Neural progenitor cell (in vitro differentiated cells): Measurements from ENCODE around the gene MYH10. TPM values are rescaled to one million over a fixed set of nuclear protein-coding genes. Genes with fewer than 3 reads are reported as not detected.

ENCODE experiments used
- DNase-seq: peaks from one replicate; pipeline ENCODE4 v3.0.0-alpha.2; 2016; ENCODE audit warnings: low spot score
- H2AFZ ChIP-seq: fragments of 200-600 bp; sonication (generic); replicated peaks from 2 replicates; pipeline ENCODE4 v1.6.1; 2016; ENCODE audit warnings: antibody characterized with exemption
- H3F3A ChIP-seq: fragments of 200-600 bp; sonication (generic); 2 replicates; pipeline ENCODE4 v1.6.1; 2016; ENCODE audit warnings: antibody characterized with exemption, low read depth
- H3K27ac ChIP-seq: fragments of 200-600 bp; sonication (generic); 2 replicates; pipeline ENCODE4 v1.5.1; 2016; ENCODE audit warnings: mild to moderate bottlenecking
- H3K27me3 ChIP-seq: fragments of 200-600 bp; sonication (generic); 2 replicates; pipeline ENCODE4 v1.6.1; 2016; ENCODE audit warnings: mild to moderate bottlenecking, moderate library complexity
- H3K36me3 ChIP-seq: fragments of 200-600 bp; sonication (generic); 2 replicates; pipeline ENCODE4 v1.5.1; 2016
- H3K4me1 ChIP-seq: fragments of 200-600 bp; sonication (generic); 2 replicates; pipeline ENCODE4 v1.6.1; 2016; ENCODE audit warnings: mixed run types
- H3K4me2 ChIP-seq: fragments of 200-600 bp; sonication (generic); 2 replicates; pipeline ENCODE4 v1.6.1; 2016
- H3K4me3 ChIP-seq: fragments of 200-600 bp; sonication (generic); 2 replicates; pipeline ENCODE4 v1.5.1; 2016
- H3K79me2 ChIP-seq: fragments of 200-600 bp; sonication (generic); 2 replicates; pipeline ENCODE4 v1.6.1; 2016; ENCODE audit warnings: low read depth
- H3K9ac ChIP-seq: fragments of 200-600 bp; sonication (generic); 2 replicates; pipeline ENCODE4 v1.6.1; 2016
- H3K9me3 ChIP-seq: fragments of 200-600 bp; sonication (generic); 2 replicates; pipeline ENCODE4 v1.5.1; 2016; ENCODE audit warnings: low read depth
- H4K20me1 ChIP-seq: fragments of 200-600 bp; sonication (generic); 2 replicates; pipeline ENCODE4 v1.6.1; 2016; ENCODE audit warnings: low read depth
- H3K27ac Mint-ChIP-seq: 3 replicates; pipeline ENCODE4 v1.8.0; 2021; ENCODE audit warnings: mixed read lengths
- H3K27me3 Mint-ChIP-seq: 2 replicates; pipeline ENCODE4 v1.8.0; 2022; ENCODE audit warnings: low read depth, mild to moderate bottlenecking, inconsistent platforms, moderate library complexity, mixed read lengths; ENCODE audit not compliant: insufficient read depth
- H3K36me3 Mint-ChIP-seq: 3 replicates; pipeline ENCODE4 v1.8.0; 2021; ENCODE audit warnings: mixed read lengths
- H3K4me1 Mint-ChIP-seq: 3 replicates; pipeline ENCODE4 v1.8.0; 2021; ENCODE audit warnings: mixed read lengths
- H3K4me3 Mint-ChIP-seq: 3 replicates; pipeline ENCODE4 v1.8.0; 2021; ENCODE audit warnings: mild to moderate bottlenecking, moderate library complexity, mixed read lengths
- H3K9me3 Mint-ChIP-seq: 3 replicates; pipeline ENCODE4 v1.8.0; 2020; ENCODE audit warnings: mixed read lengths
- EZH2 ChIP-seq: fragments of 200-600 bp; sonication (generic); IDR thresholded peaks from 2 replicates; pipeline ENCODE4 v1.6.1; 2017; ENCODE audit warnings: antibody characterized with exemption, mild to moderate bottlenecking, moderate library complexity
- EZH2phosphoT487 ChIP-seq: fragments of 200-600 bp; sonication (generic); IDR thresholded peaks from 2 replicates; pipeline ENCODE4 v1.6.1; 2017; ENCODE audit warnings: antibody characterized with exemption
- total RNA-seq: library from RNA; depleted of rRNA; stranded (reverse); fragments of >200 nt; gene quantifications from 2 replicates; pipeline ENCODE4 v1.2.3, GENCODE V29; 2015; ENCODE audit warnings: low replicate concordance
- TF ChIP-seq, protein P1 (sequence below): fragments of 200-600 bp; sonication (generic); IDR thresholded peaks from 2 replicates; pipeline ENCODE4 v1.5.1; 2017; ENCODE audit warnings: antibody characterized with exemption, mild to moderate bottlenecking

MYH10 gene
- total RNA-seq, 1 donor from 2014 or later, result 213 TPM

DNA sequence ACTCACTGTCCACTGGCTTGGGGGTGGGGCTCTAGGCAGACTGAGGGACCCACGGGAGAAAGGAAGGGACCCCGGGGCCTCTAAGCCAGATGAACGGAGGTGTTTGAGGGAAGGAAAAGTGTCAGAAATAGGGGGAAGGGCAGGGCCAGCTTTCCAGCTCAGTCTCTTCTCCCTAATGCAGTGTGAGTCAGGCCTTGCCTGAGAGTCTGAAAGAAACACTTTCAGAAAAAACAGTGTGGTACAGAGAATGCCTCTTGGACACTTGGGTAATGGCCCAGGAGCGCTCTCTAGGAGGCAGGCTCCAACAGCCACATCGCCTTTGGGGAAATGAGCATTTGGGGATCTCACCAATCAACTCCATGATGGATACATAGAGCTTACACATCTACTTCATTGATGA is 148.0 kb downstream of the MYH10 start:
- H3K4me3 Mint-ChIP-seq, result no peak overlapping the region
- TF ChIP-seq EZH2phosphoT487 (no peak), EZH2 (no peak)
- TF ChIP-seq, protein P1, sequence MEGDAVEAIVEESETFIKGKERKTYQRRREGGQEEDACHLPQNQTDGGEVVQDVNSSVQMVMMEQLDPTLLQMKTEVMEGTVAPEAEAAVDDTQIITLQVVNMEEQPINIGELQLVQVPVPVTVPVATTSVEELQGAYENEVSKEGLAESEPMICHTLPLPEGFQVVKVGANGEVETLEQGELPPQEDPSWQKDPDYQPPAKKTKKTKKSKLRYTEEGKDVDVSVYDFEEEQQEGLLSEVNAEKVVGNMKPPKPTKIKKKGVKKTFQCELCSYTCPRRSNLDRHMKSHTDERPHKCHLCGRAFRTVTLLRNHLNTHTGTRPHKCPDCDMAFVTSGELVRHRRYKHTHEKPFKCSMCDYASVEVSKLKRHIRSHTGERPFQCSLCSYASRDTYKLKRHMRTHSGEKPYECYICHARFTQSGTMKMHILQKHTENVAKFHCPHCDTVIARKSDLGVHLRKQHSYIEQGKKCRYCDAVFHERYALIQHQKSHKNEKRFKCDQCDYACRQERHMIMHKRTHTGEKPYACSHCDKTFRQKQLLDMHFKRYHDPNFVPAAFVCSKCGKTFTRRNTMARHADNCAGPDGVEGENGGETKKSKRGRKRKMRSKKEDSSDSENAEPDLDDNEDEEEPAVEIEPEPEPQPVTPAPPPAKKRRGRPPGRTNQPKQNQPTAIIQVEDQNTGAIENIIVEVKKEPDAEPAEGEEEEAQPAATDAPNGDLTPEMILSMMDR, result no peak
- Histone ChIP-seq H2AFZ (no peak overlapping the region), H3K4me2 (no peak overlapping the region), H3F3A (peaks cover 11% of the 10 kb centered on the region), H3K27ac (no peak overlapping the region), H3K9ac (no peak overlapping the region), H3K4me1 (no peaks in the 10 kb centered on the region), H3K4me3 (no peak overlapping the region), H3K27me3 (no peaks in the 10 kb centered on the region), H3K79me2 (no peaks in the 10 kb centered on the region), H4K20me1 (peaks cover 2% of the 10 kb centered on the region), H3K9me3 (no peaks in the 10 kb centered on the region), H3K36me3 (peaks cover 32% of the 10 kb centered on the region)
- H3K4me1 Mint-ChIP-seq, result no peaks in the 10 kb centered on the region
- no peak for DNase-seq
- peaks cover 68% of the 10 kb centered on the region for H3K36me3 Mint-ChIP-seq
- no peak overlapping the region for H3K27ac Mint-ChIP-seq
- H3K9me3 Mint-ChIP-seq, result peaks cover 8% of the 10 kb centered on the region
- H3K27me3 Mint-ChIP-seq, result peaks cover 3% of the 10 kb centered on the region

DNA sequence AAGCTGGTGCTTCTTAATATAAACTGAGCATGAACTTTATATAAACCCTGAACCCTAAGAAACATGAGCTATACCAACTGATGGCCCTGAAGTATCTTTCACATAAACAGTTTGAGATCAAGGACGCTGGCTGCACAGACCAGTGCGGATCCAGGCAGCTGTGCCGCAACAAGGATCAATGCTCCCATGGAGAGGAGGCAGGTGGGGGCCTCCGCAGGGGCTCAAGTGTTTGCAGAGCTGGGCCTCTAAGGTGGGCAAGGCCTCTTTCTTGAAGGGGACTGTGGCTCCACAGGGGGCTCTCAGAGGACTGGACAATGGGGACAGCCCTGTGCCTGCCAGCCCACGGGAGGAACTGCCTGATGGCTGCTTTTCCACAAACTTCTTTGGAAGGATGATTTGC is 148.8 kb downstream of the MYH10 start:
- Mint-ChIP-seq H3K27ac (no peak overlapping the region), H3K9me3 (peaks cover 8% of the 10 kb centered on the region), H3K27me3 (no peaks in the 10 kb centered on the region), H3K4me1 (no peaks in the 10 kb centered on the region), H3K4me3 (no peak overlapping the region), H3K36me3 (peaks cover 60% of the 10 kb centered on the region)
- peaks cover 2% of the 10 kb centered on the region for H4K20me1 ChIP-seq
- no peak overlapping the region for H3K27ac ChIP-seq
- no peak overlapping the region for H2AFZ ChIP-seq
- no peak overlapping the region for H3K9ac ChIP-seq
- no peak for DNase-seq
- H3K79me2 ChIP-seq, result no peaks in the 10 kb centered on the region
- H3F3A ChIP-seq, result peaks cover 11% of the 10 kb centered on the region
- no peaks in the 10 kb centered on the region for H3K9me3 ChIP-seq
- TF ChIP-seq, protein P1, result no peak
- TF ChIP-seq EZH2phosphoT487 (no peak), EZH2 (no peak)
- peaks cover 32% of the 10 kb centered on the region for H3K36me3 ChIP-seq
- H3K27me3 ChIP-seq, result no peaks in the 10 kb centered on the region
- H3K4me3 ChIP-seq, result no peak overlapping the region
- H3K4me2 ChIP-seq, result no peak overlapping the region
- H3K4me1 ChIP-seq, result no peaks in the 10 kb centered on the region

DNA sequence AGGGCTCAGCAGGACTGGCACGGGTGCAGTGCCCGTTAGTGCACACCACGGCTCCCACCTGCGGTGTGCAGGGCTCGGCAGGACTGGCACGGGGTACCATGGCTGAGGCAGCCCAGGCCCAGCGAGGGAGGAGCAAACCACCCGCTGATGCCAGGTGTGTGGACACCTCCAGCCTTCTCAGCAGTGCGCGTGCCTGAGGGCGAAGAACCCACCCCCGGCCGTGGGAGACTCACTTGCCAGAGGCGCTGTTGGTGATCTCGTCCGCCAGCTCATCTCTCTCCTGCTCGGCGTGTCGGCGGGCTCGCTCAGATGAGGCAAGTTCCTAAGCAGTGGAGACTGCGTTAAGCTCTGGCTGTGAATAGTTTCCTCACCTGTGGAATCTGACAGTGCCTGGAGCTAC is 149.4 kb downstream of the MYH10 start:
- Histone ChIP-seq H3K27me3 (no peaks in the 10 kb centered on the region), H3F3A (peaks cover 11% of the 10 kb centered on the region), H3K27ac (no peak overlapping the region), H3K4me3 (no peak overlapping the region), H3K79me2 (no peaks in the 10 kb centered on the region), H4K20me1 (peaks cover 2% of the 10 kb centered on the region), H3K36me3 (peaks cover 32% of the 10 kb centered on the region), H3K9ac (no peak overlapping the region), H3K4me2 (no peak overlapping the region), H3K9me3 (no peaks in the 10 kb centered on the region), H2AFZ (no peak overlapping the region), H3K4me1 (no peaks in the 10 kb centered on the region)
- no peak for DNase-seq
- Mint-ChIP-seq H3K27me3 (no peaks in the 10 kb centered on the region), H3K27ac (no peak overlapping the region), H3K4me3 (no peak overlapping the region), H3K4me1 (no peaks in the 10 kb centered on the region), H3K9me3 (peaks cover 8% of the 10 kb centered on the region), H3K36me3 (peaks cover 60% of the 10 kb centered on the region)
- TF ChIP-seq EZH2 (no peak), EZH2phosphoT487 (no peak)
- TF ChIP-seq, protein P1, result no peak
